ENCODE measurements around the gene CLNK. TPM values are rescaled to one million over a fixed set of nuclear protein-coding genes. Genes with fewer than 3 reads are reported as not detected.

CLNK gene
- not detected in 2 replicates for total RNA-seq

GRCh38 chr4:10684631-10685030, at the start of gene CLNK:
CLNK (minus strand) TSS chr4:10684768; CDS start chr4:10667869, 16,899 bp downstream.

GRCh38 chr4:10457255-10457801, 227.2 kb downstream of the CLNK start, which contains the start of gene ZNF518B:
ZNF518B (minus strand) TSS chr4:10457426; CDS start chr4:10446328, 11,098 bp downstream.

Other genes starting within 250 kb of the CLNK start
- 23.3 and 31.1 TPM in 2 replicates for gene ZNF518B, start 227.3 kb downstream of the CLNK start, total RNA-seq

Measured in bladder microvascular endothelial cell (primary cell).